Hippocampal formation (tissue), 2 donors: ENCODE results near the gene LCN9.

Experiments
- DNase-seq, 2 donors: peaks; one replicate each; lab custom pipeline; 2025; lab: John Stamatoyannopoulos, UW

LCN9 gene

GRCh38 chr9:135698767-135699166 is 35.7 kb downstream of the LCN9 start:
- DNase-seq: no peak

DNA sequence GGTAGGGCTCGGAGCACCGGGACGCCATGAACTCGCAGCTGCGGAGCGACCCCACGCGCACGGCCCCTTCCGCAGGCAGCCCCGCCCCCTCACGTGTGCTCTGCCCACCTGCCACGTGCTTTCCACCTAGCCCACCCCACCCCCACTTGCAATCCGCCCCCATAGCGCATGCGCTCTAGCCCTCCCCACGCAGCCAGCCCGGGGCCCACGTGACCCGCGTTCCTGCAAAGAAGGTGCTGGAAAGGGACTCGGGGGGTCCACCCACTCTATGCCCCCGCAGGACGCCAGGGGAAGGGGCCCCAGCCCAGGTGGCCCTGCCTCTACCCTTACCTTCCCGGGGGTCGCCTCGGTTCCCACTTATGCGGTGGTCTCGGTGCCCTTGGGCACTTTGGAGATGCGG is 36.3 kb downstream of the LCN9 start, which contains the start of gene SOHLH1:
SOHLH1 (minus strand) TSS at position 42 of the 400 bp plus-strand sequence; CDS start at position 28, 14 bp downstream.
- DNase-seq: no peak

DNA sequence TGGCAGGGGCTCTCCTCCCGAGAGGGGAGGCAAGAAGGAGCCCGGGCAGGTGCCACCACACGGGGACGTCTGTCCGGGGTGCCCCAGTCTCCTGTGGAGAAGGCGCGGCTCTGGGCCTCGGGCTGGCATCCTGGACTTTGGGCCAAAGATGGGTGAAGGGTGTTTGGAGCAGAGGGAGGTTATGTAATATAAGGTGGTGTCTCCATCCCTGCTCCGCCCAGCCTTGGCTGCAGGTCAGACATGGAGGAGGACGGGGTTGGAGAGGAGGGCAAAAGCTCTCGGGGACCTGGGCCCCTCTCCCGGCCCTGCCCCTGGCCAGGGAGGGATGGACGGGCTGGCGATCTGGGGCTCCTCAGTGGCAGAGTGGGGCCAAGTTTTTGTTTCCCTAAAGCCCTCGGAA is 37.4 kb downstream of the LCN9 start:
- DNase-seq: no peak

DNA sequence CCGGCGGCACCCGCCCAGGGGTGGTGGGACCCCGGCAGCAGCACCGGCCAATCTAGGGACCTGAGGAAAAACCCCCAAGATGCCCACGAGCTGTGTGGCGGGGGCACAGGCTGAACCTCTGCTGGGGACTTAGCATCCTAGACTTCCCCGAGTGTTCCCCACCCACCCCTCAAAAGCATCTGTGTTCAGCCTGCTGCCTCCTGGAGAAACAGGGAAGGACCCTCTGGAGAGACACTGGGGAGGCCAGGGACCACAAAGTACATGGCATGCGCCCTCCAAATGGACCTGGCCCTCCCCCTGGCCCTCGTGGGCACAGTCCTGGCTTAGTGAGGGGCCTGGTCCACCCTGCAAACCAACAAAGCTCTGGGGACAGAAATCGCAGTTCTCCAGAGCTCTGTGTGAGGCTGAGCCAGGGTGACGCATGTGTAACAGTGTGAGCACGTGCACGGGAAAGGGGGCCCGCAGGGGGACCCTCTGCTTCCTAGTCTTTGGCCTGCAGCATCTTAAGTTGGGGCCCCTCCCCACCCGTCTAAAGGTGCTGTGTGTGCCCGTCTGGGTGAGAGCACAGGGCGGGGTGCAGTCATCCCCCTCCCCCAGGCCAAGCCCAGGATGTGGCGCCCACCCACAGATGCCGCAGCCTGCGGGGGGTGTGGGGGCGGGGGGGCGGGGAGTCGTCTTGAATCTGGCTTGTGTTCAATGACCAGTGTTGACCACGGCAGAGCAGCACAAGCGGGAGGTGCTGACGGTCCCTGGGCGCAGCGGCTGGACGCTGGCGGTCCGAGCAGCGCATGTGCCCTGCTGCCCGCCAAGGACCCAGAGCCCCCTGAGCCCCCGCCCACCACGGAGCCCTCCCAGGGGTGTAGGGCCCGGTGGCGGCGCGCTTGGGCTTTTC is 38.2 kb downstream of the LCN9 start:
- no peak for DNase-seq

DNA sequence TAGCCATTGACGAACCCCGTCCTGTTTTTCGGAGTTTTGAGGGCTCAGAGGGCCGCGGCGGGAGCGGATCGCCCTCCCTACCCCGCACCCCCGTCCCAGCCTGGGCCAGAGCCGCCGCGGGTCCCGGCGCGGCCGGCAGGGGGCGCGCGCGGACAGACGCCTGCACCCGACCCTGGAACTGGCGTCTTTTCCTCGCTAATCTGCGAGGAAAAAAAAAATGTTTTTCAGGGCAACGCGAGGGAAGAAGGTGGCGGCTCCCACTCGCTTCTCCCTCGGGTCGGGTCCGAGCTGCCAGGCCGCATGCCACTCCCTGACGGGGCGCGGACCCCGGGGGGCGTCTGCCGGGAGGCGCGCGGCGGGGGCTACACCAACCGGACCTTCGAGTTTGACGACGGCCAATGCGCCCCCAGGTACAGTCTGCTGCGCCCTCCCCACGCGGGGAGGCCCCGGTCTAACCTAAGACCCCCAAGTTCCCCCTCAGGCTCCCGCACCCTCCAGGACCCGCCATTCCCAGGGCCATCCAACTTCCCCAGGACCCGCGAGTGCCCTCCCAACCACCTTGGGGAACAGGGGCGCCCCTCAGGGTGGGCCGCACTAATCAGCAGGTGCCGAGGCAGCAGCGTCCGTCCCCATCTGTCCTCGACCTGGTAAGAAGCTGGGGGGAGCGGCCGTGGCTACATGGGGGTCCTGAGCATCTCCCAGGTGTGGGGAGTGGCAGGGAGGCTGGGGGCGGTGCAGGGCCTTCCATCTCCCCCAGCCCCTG is 39.0 kb downstream of the LCN9 start, which contains the start of gene KCNT1:
KCNT1 (plus strand) TSS at position 227 of the 763 bp plus-strand sequence; CDS start at position 301, 74 bp downstream.
- no peak for DNase-seq

DNA sequence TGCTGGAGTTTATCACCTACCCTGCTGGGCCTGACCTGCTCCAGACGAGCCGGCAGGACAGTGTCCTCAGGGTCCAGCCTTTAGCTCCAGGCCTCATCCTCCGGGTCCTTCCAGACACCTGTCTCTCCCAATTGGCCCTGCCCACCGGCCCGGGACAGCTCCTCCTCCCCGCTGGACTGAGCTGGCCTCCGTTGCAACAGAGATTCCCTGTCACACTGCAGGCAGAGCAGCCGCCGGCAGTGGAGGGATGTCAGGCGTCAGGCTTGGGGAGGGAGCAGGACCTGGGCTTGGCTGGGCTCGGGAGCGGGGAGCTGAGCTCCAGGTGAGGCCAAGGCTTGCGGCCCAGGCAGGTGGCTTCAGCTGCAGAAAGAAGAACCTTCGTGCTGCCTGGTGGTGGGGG is 40.6 kb downstream of the LCN9 start:
- DNase-seq: no peak

GRCh38 chr9:135704483-135704882 is 41.4 kb downstream of the LCN9 start:
- no peak for DNase-seq

GRCh38 chr9:135705376-135705775 is 42.3 kb downstream of the LCN9 start:
- DNase-seq: no peak

GRCh38 chr9:135706288-135706687 is 43.2 kb downstream of the LCN9 start:
- no peak for DNase-seq

DNA sequence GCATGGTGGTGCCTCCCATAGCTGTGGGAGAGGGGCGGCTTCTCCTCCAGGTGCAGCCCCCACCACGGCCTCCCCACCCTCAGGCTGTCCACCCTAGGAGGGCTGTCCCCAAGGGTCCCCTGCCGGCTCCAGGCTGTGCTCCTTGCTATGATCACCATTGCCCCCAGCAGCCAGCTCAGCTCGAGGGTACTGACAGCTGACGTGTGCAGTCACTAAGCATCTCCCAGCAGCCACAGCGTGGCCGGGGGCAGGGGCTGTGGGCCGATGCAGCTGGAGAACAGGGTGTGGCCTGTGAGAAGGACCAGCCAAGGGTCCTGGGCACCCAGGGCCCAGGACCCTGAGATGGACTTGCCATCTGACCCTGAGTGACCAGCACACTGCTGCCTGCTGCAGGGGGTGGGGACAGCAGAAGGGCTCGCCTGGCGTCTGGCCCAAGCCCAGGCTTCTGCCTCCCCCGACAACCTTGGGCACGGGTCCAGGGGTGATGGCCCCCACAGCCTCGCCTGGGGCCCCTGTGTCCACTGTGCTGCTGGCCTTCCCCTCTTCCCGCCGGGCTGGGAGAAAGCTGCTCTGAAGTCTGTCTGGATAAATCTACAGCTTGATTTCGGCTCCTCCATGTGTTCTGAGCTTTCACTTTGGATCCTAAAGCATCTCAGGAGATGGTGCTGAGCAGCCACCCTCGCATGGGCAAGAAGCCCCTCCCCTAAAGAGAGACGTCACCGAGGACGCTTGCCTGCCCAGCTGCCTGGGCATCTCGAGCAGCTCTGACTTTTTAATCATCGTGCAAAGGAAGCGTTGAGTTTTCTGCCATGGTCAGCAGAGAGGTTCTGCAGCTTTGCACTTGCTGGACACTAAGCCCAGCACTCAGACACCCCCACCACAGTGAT is 44.4 kb downstream of the LCN9 start:
- no peak for DNase-seq

- no peak for DNase-seq
Observed at GRCh38 chr9:135708164-135708563, 45.1 kb downstream of the LCN9 start.

DNA sequence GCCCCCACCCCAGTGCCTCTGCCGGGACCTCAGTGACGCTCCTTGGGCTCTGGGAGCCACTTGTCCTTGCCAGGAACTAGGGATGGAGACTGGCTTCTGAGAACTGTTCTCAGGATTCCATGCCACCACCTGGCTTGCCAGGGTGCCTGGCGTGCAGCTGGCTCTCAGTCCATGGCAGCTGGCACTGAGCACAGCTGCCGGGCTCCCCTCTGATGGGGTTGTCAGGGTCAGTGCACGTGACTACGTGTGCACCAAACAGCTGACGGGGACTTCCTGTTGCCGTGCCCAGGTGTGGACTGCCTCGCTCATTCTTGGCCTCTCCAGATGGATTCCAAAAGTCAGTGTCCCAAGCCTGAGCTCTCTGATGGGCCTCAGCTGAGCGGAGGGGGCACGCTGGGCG is 48.3 kb downstream of the LCN9 start:
- DNase-seq: no peak

DNA sequence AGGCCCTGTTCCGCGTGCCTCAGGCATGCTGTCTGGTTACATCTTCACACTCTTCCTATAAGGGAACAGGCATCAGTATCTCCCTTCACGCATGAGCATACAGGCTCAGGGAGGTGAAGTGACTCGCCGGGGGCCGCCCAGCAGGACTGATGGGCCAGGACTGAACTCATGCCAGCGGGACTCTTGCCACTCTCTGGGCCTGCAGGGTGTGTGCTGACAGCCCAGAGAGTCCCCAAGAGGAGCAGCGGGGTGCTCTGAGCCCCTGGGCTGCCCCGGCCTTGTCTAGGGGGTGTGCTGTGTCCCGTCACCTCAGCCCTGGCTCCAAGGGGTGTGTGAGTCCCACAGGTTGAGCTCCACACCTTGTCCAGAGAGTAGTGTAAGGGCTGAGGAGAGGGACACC is 48.8 kb downstream of the LCN9 start:
- DNase-seq: no peak

DNA sequence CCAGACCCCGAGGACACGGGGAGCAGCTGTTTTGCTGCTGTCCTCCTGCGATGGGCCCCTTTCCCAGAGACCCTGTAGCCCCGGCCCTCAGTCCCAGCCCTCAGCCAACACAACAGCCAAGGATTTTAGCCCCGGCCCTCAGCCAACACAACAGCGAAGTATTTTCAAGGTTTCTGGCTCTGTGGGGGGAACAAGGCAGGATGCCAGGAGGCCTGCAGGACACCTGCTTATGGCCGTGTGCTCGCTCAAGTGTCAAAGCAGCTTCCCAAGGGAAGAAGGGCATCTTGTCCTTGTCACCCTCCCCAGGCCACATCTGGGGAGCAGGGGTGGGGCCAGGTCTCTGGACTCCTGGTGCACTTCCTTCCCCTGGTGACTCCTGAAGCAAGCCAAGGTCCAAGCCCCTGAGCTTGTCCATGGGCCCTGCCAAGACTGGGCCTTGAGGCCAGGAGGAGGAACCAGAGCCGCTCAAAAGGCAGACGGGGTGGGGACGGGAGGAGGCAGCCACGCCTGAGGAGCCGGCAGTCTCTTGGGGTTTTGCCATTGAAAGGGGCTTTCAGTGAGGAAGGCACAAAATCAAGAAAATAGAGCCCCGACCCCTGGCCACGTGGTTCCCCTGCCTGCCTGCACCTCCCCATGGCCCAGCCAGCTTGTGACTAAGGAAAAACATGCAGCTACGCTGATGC is 49.6 kb downstream of the LCN9 start:
- DNase-seq: no peak

DNA sequence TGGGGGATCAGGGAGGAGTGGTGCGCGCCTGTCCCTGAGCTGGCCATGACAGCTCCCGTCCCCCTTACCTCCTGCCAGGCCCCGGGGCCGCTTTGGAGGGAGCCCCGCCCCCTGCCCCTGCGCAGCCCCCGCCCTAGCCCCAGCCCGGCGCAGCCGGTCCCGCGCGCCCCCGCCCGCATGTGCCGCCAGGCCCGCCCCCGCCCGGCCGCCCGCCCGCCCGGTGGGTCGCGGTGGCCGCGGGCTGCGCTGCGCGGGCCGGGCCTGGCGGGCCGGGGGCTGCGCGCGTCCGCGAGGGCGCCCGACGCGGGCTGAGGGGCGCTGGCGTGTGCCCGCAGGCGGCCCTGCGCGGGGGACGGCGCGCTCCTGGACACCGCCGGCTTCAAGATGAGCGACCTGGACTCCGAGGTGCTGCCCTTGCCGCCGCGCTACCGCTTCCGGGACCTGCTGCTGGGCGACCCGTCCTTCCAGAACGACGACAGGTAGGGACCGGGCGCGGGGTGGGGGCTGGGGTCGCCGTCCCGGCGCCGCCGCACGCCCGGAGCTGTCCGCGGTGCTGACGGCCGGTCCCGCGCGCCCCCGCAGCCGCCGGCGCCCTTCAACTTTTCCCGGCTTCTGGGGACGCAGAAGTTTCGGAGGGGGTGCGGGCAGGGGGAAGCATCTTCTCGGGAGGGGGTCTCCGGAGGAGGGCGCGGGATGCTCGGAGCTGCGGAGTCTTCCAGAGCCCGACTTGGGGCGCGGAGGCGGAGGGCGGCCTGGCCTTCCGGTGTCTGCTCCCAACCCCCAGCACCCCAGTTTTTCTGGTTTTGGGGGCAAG is 51.3 kb downstream of the LCN9 start:
- DNase-seq: no peak

DNA sequence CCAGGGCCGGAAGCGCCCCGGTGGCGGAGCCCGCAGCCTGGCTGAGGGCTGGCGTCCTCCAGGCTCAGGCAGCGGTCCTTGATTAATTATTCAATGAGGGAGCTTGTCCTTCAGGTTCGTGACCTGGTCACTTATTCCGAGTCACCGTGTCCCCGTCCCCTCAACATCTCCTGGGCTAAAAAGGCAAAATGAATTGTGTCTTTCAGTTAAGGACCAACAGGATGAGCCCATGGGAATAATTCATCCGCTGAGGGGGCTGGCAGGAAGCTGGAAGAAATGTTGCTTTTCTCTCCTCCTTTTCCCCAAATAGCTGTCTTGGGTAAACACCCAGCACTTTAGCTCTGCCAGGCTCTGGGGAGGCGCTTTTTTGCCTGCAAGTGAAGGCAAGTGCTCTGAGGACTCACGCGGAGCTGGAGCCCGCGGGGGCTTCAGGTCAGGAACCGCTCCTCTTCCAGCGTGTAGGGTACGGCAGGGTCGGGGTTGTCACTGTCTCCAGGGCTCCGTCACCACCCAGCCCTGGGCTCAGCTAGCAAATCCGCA is 52.0 kb downstream of the LCN9 start:
- no peak for DNase-seq

GRCh38 chr9:135716045-135716444 is 52.9 kb downstream of the LCN9 start:
- no peak for DNase-seq
